Measurements from ENCODE around the gene BHLHA15.

- TF ChIP-seq, protein P1, sequence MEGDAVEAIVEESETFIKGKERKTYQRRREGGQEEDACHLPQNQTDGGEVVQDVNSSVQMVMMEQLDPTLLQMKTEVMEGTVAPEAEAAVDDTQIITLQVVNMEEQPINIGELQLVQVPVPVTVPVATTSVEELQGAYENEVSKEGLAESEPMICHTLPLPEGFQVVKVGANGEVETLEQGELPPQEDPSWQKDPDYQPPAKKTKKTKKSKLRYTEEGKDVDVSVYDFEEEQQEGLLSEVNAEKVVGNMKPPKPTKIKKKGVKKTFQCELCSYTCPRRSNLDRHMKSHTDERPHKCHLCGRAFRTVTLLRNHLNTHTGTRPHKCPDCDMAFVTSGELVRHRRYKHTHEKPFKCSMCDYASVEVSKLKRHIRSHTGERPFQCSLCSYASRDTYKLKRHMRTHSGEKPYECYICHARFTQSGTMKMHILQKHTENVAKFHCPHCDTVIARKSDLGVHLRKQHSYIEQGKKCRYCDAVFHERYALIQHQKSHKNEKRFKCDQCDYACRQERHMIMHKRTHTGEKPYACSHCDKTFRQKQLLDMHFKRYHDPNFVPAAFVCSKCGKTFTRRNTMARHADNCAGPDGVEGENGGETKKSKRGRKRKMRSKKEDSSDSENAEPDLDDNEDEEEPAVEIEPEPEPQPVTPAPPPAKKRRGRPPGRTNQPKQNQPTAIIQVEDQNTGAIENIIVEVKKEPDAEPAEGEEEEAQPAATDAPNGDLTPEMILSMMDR (conservative IDR thresholded peaks at IDR 0.05 in 1 of 2, IDR thresholded peaks at IDR 0.05 in 1 of 2; ENCODE audit: low read depth in 1 of 2, low read length in 2 of 2): no peak
- no peak for TF ChIP-seq EZH2 (IDR thresholded peaks at IDR 0.05; ENCODE audit: low read length, missing control alignments)
Observed at GRCh38 chr7:98194186-98194585, 17.1 kb upstream of the BHLHA15 start.
